HCT116 (cell line): Measurements from ENCODE around the gene LRRC75A. TPM values are rescaled to one million over a fixed set of nuclear protein-coding genes. Genes with fewer than 3 reads are reported as not detected.

Source experiments
- ATAC-seq: fragments of 200-7000 bp; cut with Tn5 transposase; 2 replicates; pipeline ENCODE4 v1.9.1; 2020; ENCODE audit warnings: mild to moderate bottlenecking, moderate library complexity
- BruUV-seq: library from RNA; stranded (reverse); fragments of 400-500 nt; replicated peaks from 2 replicates; lab custom pipeline; 2021; lab: Mats Ljungman, UMichigan
- CTCF ChIA-PET: fragments of 300-600 bp; sonication (Branson Sonifier 250); formaldehyde crosslinking; loops from one replicate; lab custom pipeline; 2021; ENCODE audit warnings: antibody characterized with exemption; lab: Charles Lee
- POLR2A ChIA-PET: fragments of 300-600, 350-600 bp; sonication (Branson Sonifier 250); formaldehyde crosslinking; loops from one replicate; lab custom pipeline; 2021; ENCODE audit warnings: antibody characterized with exemption; lab: Charles Lee
- RAD21 ChIA-PET, 2 experiments: fragments of 300-600 bp; sonication (Branson Sonifier 250); formaldehyde crosslinking; loops; one replicate each; lab custom pipeline; 2023; ENCODE audit warnings: low total read pairs in 2 of 2; ENCODE audit not compliant: uncharacterized antibody in 2 of 2, unreplicated experiment in 2 of 2, low non-redundant PET in 1 of 2; lab: Charles Lee
- DNase-seq: peaks from one replicate; pipeline ENCODE4 v3.0.0-alpha.2; 2010; ENCODE audit warnings: low read depth, low spot score
- H2AFZ ChIP-seq: fragments of 200-600 bp; shearing (Covaris generic), sonication (generic); 2 replicates; pipeline ENCODE4 v1.6.1; 2017; ENCODE audit warnings: low read depth, mixed run types, mixed read lengths, antibody characterized with exemption, low read length; ENCODE audit not compliant: poor library complexity, severe bottlenecking
- H3K27ac ChIP-seq: 2 replicates; pipeline ENCODE4 v1.5.1; 2012; ENCODE audit warnings: low read depth, low read length
- H3K27me3 ChIP-seq: fragments of 200-600 bp; sonication (generic); 2 replicates; pipeline ENCODE4 v1.6.1; 2016; ENCODE audit warnings: mixed run types, low read length, mixed read lengths; ENCODE audit not compliant: insufficient read depth
- H3K36me3 ChIP-seq, 2 experiments: fragments of 200-500 bp in 1 of 2; fragments of 200-600 bp in 1 of 2; sonication (Bioruptor generic) in 1 of 2; sonication (generic) in 1 of 2; 2 replicates each; pipeline versions ENCODE4 v1.5.1 to v1.6.1; 2014 to 2016; ENCODE audit warnings: low read length in 2 of 2, inconsistent platforms in 1 of 2, mixed read lengths in 1 of 2, mixed run types in 1 of 2; ENCODE audit not compliant: insufficient read depth in 2 of 2, control insufficient read depth in 1 of 2
- H3K4me1 ChIP-seq, 2 experiments: fragments of 200-600 bp in 1 of 2; sonication (generic) in 1 of 2; 2 replicates each; pipeline versions ENCODE4 v1.5.1 to v1.6.1; 2012 to 2017; ENCODE audit warnings: low read length in 2 of 2, inconsistent platforms in 1 of 2, mild to moderate bottlenecking in 1 of 2, mixed read lengths in 1 of 2, mixed run types in 1 of 2, moderate library complexity in 1 of 2; ENCODE audit not compliant: insufficient read depth in 2 of 2, control insufficient read depth in 1 of 2
- H3K4me2 ChIP-seq: fragments of 200-600 bp; sonication (generic); 2 replicates; pipeline ENCODE4 v1.6.1; 2017; ENCODE audit warnings: mixed run types, low read length, mixed read lengths
- H3K4me3 ChIP-seq, 2 experiments: fragments of 200-600 bp in 1 of 2; sonication (generic) in 1 of 2; replicated peaks in 1 of 2; 2 replicates each; pipeline ENCODE4 v1.5.1; 2011 to 2016; ENCODE audit warnings: low read length in 2 of 2, control low read depth in 1 of 2, low read depth in 1 of 2, mild to moderate bottlenecking in 1 of 2, mixed read lengths in 1 of 2, mixed run types in 1 of 2
- H3K79me2 ChIP-seq: fragments of 200-600 bp; sonication (generic); 2 replicates; pipeline ENCODE4 v1.6.1; 2017; ENCODE audit warnings: mild to moderate bottlenecking, mixed run types, low read length, moderate library complexity, mixed read lengths; ENCODE audit not compliant: insufficient read depth
- H3K9ac ChIP-seq: fragments of 200-600 bp; sonication (generic); 2 replicates; pipeline ENCODE4 v1.6.1; 2016; ENCODE audit warnings: low read length, mixed read lengths
- H3K9me2 ChIP-seq: fragments of 200-600 bp; sonication (generic), shearing (Covaris generic); 2 replicates; pipeline ENCODE4 v1.6.1; 2017; ENCODE audit warnings: mixed run types, mild to moderate bottlenecking, moderate library complexity; ENCODE audit not compliant: insufficient read depth
- H3K9me3 ChIP-seq, 2 experiments: fragments of 200-500 bp in 1 of 2; fragments of 200-600 bp in 1 of 2; sonication (Bioruptor generic) in 1 of 2; sonication (generic) in 1 of 2; 2 replicates each; pipeline ENCODE4 v1.6.1; 2014 to 2017; ENCODE audit warnings: low read length in 2 of 2, mixed read lengths in 2 of 2, inconsistent platforms in 1 of 2, low read depth in 1 of 2, mild to moderate bottlenecking in 1 of 2, mixed run types in 1 of 2, moderate library complexity in 1 of 2; ENCODE audit not compliant: control insufficient read depth in 1 of 2, insufficient read depth in 1 of 2
- H4K20me1 ChIP-seq: fragments of 200-600 bp; sonication (generic), shearing (Covaris generic); 2 replicates; pipeline ENCODE4 v1.6.1; 2017; ENCODE audit warnings: mixed run types, mild to moderate bottlenecking, moderate library complexity; ENCODE audit not compliant: insufficient read depth
- CBX3 ChIP-seq: IDR thresholded peaks from 2 replicates; pipeline ENCODE4 v1.6.1; 2012; ENCODE audit warnings: low read depth
- CEBPB ChIP-seq: IDR thresholded peaks from 2 replicates; pipeline ENCODE4 v1.6.1; 2012; ENCODE audit warnings: low read depth
- EGR1 ChIP-seq: IDR thresholded peaks from 2 replicates; pipeline ENCODE4 v1.6.1; 2012; ENCODE audit warnings: low read depth
- ELF1 ChIP-seq: IDR thresholded peaks from 2 replicates; pipeline ENCODE4 v1.6.1; 2012; ENCODE audit warnings: low read depth, borderline replicate concordance
- JUND ChIP-seq: IDR thresholded peaks from 2 replicates; pipeline ENCODE4 v1.6.1; 2012
- MAX ChIP-seq: IDR thresholded peaks from 2 replicates; pipeline ENCODE4 v1.6.1; 2012
- POLR2AphosphoS5 ChIP-seq: IDR thresholded peaks from 2 replicates; pipeline ENCODE4 v1.6.1; 2011; ENCODE audit warnings: mild to moderate bottlenecking, low read depth, low read length, moderate library complexity
- REST ChIP-seq: IDR thresholded peaks from 2 replicates; pipeline ENCODE4 v1.6.1; 2012; ENCODE audit warnings: low read depth
- SP1 ChIP-seq: IDR thresholded peaks from 2 replicates; pipeline ENCODE4 v1.6.1; 2012; ENCODE audit warnings: low read depth
- YY1 ChIP-seq: IDR thresholded peaks from 2 replicates; pipeline ENCODE4 v1.6.1; 2011; ENCODE audit warnings: low read length, low read depth, moderate library complexity, mild to moderate bottlenecking; ENCODE audit not compliant: insufficient replicate concordance; ENCODE audit errors: extremely low read depth
- intact Hi-C: fragments of 100-400 bp; cut with micrococcal nuclease; formaldehyde crosslinking; loops from 2 replicates; pipeline ENCODE4 v1.10.0; 2022
- total RNA-seq: library from RNA; stranded (reverse); gene quantifications from one replicate; pipeline ENCODE4 v1.2.1, GENCODE V29; 2021; ENCODE audit not compliant: unreplicated experiment

The LRRC75A gene
- total RNA-seq, 1 experiment from 2014 or later, result 2.3 TPM

- DNase-seq (no peak), ATAC-seq (no peak)
- Histone ChIP-seq H3K9ac (no peak overlapping the region), H3K4me1 (peaks cover 11 to 24% of the 10 kb centered on the region in 2 experiments; a peak in 3 of 4 replicates), H3K4me2 (peak overlapping the region; percentile 71), H3K79me2 (no peaks in the 10 kb centered on the region), H3K27me3 (no peaks in the 10 kb centered on the region), H3K36me3 (no peaks in the 10 kb centered on the region), H3K4me3 (peak overlapping the region in 1 of 2 experiments; percentile 49; a peak in 2 of 4 replicates), H3K9me3 (no peaks in the 10 kb centered on the region), H3K9me2 (no peaks in the 10 kb centered on the region), H4K20me1 (no peaks in the 10 kb centered on the region), H3K27ac (no peak overlapping the region; the same call in 1 of the 2 replicates), H2AFZ (no peak overlapping the region)
- no TSS peak for BruUV-seq
- CTCF ChIA-PET, result no interaction called here
- POLR2A ChIA-PET, result no interaction called here
- RAD21 ChIA-PET, result no interaction called here
- intact Hi-C loops, result no loop called here
- TF ChIP-seq REST (no peak), JUND (no peak), ELF1 (no peak), CBX3 (no peak), EGR1 (no peak), POLR2AphosphoS5 (no peak), YY1 (no peak), SP1 (no peak), MAX (no peak), CEBPB (no peak)
Observed at GRCh38 chr17:16492613-16493530, 879 bp upstream of the LRRC75A start.
